Inferior parietal cortex (tissue), 1 donor: Measurements from ENCODE around the gene KRTDAP.

ENCODE experiments used
- DNase-seq: peaks from one replicate; pipeline ENCODE4 v3.0.0-alpha.2; 2016; ENCODE audit errors: extremely low spot score

Gene KRTDAP

DNA sequence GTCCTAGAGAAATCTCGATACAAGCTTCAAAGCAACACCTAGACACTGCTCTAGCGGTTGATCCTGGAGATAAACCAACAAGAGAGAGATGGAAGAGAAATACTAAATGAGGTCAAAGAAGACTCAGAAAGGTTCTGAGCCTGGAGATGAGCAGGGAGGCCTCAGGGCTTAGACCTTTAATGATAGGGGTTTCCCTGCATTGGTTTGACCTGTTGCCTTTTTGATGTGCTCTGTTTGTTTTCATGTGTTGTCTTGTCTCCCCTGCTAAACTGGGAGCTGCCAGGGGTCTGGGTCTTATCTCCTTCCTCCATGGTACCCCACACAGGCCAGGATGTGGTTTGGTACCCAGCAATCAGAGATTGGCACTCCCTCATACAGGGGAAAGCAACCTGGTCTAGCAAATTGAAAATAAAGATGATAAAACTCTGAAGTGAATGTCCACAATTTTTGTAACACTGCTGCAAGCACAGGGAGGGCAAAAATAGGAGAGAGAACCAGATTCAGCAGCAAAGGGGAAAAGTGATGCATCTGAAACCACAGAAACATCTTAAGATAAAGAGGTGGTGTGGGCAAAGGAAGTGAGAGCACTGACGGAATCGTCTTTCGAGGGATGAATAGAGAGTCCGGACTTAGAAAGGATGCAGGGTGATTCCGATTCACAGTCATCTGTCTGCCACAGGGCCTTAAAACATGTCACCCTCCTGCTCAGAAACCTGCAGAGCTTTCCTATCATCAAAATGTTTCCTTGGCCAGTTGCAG lies 38.7 kb downstream of the KRTDAP start:
- DNase-seq: no peak

DNA sequence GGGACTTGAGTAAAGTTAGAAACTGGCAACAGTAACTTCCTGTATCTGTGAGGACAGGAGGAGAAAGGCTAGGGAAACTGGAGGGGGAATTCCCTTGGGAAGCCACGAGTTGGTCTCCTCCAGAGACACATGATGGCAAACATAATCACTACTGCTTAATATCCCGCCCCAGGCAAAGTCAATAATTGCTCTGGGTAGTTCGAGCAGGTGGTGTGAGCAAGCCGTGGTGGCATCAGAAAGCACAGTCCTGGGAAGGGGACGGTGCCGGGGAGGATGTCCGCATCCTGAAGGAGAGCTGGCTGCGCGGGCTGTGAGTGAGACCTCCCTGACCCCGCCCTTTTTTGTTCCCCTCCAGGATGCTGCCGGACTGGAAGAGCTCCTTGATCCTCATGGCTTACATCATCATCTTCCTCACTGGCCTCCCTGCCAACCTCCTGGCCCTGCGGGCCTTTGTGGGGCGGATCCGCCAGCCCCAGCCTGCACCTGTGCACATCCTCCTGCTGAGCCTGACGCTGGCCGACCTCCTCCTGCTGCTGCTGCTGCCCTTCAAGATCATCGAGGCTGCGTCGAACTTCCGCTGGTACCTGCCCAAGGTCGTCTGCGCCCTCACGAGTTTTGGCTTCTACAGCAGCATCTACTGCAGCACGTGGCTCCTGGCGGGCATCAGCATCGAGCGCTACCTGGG lies 40.8 kb downstream of the KRTDAP start:
- no peak for DNase-seq

DNA sequence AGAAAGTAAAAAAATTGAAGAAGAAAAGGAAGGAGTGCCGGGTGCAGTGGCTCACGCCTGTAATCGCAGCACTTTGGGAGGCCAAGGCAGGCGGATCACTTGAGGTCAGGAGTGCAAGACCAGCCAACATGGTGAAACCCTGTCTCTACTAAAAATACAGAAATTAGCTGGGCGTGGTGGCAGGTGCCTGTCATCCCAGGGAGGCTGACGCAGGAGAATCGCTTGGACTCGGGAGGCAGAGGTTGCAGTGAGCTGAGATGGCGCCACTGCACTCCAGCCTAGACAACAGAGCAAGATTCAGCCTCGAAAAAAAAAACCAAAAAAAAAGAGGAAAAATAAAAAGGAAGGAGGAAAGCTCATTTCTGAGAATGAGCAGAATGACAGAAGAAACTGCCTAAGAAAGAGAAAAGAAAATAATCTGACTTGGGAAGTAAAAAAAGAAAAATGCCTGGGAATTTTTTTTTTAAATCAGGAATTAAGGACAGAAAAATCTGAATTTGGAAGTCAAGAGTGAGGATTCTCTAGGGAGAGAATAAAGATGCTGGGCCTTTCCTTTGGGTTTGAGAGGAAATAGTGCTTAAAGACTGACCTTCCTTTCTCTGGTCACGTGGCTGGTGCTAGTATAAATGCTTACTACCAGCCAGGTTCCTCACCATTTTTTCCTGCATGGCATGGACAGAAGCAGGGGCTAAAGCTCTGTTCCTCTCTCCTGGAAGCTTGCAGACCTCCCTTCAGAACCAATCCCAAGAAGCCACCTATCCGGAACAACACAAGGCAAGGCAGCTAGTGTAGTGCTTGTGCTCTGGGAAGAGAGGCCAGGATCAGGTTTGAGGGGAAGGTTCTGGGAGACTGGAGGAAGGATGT lies 42.4 kb downstream of the KRTDAP start, which contains the start of gene FFAR2:
Gene FFAR2, plus strand, starts transcription at position 652 of the 864 bp plus-strand sequence. CDS start 1,458 bp downstream, outside the sequence.
- DNase-seq: no peak

DNA sequence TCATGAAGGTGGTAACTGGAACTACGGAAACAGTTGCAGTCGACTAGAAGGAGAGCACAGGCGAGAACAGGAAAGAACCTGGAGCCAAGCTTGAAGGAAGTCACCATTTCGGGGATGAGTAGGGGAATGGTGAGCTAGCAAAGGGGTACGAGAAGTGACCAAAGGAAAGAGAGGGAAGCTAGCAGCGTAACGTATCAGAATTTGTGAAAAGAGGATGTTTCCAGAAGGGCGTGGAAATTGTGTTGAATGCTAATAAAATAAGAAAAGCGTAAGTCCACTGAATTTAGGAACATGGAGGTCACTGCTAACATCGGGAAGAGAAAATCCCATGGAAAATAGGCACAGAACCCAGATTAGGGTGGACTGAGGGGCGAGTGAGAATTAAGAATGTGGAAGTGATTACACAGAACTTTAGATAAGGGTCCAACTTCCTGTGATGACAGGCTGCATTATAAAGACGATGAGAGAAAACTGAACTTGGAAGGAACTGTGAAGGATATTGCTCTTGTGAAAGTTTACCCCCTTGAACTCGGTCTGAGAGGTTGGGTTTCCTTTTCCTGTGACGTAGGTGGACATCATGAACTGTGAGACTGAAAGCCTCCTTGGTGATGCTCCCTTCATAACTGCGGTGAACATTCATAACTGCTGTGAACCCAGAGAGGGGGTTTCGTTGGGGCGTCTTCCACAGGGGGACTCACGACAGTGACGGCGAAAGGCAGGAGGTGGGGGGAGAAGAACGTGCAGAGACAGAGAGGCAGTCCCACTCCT lies 44.3 kb downstream of the KRTDAP start:
- DNase-seq: no peak

- no peak for DNase-seq
Measured at GRCh38 chr19:35444735-35445134, 45.5 kb downstream of the KRTDAP start.

DNA sequence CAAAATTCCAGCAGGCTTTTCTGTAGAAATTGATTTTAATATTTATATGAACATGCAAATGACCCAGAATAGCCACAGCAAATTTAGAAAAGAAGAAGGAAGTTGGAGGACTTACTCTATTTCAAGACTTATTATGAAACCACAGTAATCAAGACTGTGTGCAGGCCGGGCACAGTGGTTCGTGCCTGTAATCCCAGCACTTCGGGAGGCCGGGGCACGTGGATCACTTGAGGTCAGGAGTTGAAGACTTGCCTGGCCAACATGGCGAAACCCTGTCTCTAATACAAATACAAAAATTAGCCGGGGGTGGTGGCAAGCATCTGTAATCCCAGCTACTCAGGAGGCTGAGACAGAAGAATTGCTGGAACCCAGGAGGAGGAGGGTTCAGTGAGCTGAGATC lies 48.2 kb downstream of the KRTDAP start:
- no peak for DNase-seq

DNA sequence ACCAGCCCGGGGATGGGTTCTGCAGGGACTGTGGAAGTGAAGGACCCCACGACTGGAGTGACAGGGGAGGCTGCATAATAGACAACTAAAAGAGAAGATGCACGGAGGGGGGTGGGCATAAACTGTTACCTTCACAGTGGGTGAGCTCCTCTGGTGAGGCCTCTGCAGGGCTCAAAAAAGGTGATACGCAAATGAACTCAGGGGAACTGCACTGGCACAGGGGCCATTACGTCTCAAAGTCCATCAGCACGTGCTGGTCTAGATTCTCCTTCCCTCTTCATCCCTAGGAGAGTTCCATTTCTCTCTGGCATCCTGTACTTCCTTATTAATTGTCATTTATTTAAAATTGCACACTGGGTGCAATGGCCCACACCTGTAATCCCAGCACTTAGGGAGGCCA lies 50.3 kb downstream of the KRTDAP start:
- DNase-seq: no peak

DNA sequence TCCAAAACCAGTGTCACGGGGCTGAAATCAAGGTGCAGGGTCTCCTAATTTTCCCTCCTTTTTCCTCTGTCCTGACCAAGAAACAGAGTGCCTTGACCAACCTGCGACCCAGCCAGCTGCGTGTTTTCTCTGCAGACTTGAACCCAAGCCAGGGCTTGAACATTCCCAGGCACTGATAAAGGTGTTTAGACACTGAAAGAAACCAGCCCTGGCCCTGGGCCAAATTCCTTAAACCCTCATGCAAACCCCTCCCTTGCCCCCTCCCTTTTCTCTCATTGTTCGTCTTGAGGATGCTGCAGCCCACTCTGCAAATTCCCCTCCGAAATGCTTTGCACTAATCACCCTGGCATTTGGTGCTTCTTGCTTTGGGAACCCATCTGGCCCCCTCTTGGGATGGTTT lies 51.7 kb downstream of the KRTDAP start:
- no peak for DNase-seq

DNA sequence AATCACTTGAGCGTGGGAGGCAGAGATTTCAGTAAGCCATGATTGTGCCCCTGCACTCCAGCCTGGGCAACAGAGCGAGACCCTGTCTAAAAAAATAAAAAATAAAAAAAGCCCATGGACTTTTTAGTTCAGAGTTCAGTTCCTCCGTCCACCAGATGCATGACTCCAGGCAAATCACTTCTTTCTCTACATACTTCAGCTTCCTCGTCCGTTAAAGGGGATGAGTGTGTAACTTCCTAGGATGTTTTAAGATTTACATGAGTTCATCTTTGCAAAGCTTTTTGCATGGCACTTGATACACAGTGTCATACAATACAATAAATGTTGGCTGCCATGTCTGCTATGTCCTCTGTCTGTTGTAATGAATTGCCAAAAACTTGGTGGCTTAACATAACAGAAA lies 52.2 kb downstream of the KRTDAP start:
- no peak for DNase-seq

- DNase-seq: no peak
Measured at GRCh38 chr19:35437406-35437951, 52.8 kb downstream of the KRTDAP start.
